GM18519 (cell line): ENCODE measurements around the gene AUTS2.
"Not testable (repeated sequence)": the region's sequence is repeated elsewhere in the genome, so short reads cannot be mapped to it uniquely, and the experiment has no call there.

Experiments used
- ATAC-seq: cut with Tn5 transposase; IDR thresholded peaks from one replicate; pipeline ENCODE4 v1.9.1; 2021; ENCODE audit warnings: mild to moderate bottlenecking, moderate library complexity; ENCODE audit not compliant: unreplicated experiment, low FRiP score

The AUTS2 gene

DNA sequence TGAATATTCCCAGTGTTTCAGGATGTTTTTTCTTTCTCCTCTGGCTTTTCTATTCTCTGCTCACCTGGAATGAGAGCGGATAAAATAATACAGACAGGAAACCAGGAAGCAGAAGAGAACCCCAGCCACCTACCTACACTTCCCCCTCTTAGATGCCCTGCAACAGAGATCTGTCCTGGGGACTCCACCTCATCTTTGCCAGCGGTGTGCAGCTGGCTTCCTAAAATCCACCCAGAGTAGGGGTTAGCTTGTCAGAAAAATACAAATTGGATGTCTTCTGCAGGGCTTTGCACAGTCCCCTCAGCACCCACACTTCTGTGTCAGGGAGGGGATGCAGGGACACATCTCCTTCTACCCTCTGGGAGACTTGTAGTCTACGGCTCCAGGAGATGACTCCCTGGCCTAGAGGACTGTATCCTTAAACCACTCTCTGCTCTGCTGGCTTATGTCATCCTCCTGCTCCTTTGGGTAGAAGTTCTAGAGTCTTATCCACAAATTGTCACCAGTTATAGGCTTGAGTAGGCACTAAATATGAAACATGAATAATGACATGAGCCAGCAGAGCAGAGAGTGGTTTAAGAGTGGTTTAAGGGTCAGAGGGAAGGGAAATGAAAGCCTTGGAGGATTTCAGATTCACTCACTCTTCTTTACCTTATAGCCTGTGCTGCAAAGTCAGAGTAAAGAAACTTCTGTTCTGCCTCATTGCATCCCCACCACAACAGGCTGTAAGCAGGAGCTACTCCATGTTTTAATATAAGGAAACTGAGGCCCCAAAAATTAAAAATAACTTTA lies 749.4 kb downstream of the AUTS2 start:
- ATAC-seq = peak; percentile 96

DNA sequence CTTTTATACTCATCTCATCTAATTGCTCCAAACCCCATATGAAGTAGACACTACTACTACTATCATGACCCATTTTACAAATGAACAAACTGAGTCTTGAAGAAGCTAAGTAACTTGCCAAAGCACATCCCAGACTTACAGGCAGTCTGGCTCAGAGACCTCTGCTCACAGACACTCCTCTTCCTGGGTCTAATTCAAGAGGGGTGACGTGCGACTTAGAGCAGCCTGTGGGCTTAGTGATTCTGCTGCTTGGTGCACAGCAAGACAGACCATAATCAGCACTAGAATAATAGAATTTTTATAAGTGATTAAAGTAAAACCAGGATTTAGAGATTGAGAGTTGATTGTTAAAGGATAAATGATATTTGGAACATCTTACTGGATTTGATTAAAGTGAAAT lies 750.8 kb downstream of the AUTS2 start:
- ATAC-seq = no peak

DNA sequence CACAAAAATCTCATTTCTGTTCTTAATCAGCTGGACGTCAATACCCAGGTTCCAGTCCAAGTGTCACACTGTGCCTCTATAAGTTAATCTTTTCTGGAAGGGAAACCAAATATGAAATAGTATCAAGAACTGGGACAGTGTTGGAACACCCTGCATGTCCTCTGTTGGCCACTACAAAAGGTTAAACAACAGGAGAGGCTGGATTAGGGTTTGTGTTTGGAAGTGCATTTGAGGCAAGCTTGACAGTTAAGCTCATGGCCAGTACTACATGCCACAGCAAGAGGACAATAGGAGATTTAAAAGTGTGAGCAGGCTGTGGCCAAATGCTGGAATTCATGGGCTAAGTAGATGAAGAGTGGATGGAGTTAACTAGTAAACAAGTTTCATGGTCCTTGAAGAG lies 751.5 kb downstream of the AUTS2 start:
- ATAC-seq = no peak

DNA sequence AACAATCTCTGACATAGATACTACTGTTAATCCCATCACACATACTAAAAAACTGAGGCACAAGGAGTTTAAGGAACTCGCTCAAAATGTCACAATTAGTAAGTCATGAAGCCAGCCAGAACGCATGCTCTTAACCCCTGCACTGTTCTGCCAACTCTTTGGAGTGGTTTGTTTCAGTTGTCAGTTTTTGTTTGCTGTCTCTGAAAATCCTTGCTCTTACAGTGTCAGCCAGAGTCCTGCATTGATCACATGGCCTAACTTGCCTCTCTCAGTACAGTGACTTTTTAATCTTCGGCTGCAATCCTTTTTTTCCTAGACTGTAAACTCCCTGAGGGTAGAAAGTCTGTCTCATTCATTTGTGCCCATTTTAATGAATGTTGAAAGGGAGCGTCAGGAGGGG lies 753.8 kb downstream of the AUTS2 start:
- no peak for ATAC-seq

DNA sequence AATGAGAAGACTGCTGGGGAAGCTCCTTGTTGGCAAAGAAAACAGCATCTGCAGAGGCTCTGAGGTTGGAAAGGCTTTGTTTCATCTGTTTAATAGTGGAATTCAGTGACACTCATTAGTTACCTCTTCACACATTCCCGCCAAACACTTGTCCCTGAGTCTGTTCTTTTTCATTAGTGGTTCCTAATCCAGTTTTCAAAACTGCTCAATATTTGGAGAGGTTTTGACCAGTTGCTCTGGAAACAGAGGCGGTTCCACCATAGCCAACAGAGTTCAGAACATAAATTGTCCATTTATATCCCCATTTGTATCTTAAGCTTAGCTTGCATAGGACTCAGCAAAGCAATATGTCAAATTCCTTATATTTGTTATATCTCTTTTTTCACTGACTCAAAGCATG lies 754.6 kb downstream of the AUTS2 start:
- ATAC-seq = no peak

DNA sequence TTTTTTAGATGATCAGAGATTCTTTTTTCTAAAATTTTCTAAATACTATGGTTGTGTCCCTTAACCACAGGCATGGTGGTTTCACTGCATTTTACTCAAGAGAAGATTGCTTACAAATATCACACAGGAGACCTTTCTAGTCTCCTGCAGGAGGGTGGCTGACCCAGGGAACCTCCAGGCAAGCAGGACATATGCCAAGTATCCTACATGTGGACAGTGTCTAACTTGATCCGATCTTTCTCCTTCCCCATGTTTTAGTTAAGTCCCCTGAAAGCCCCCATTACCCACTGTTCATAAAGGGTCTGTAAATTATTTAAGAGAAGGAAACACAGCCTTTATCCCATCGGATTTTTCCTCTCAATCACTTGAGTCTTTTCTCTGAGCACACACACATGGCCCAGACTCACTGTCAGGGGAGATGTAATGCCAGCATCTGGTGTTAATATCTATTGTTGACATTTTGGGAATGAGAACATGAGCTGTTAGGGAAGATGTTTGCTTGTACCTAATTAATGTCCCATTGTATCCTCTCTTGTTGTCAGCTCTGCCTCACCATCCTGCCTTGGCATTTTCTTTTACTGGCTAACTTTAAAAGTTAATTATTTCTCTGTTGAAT lies 755.2 kb downstream of the AUTS2 start:
- ATAC-seq = no peak

DNA sequence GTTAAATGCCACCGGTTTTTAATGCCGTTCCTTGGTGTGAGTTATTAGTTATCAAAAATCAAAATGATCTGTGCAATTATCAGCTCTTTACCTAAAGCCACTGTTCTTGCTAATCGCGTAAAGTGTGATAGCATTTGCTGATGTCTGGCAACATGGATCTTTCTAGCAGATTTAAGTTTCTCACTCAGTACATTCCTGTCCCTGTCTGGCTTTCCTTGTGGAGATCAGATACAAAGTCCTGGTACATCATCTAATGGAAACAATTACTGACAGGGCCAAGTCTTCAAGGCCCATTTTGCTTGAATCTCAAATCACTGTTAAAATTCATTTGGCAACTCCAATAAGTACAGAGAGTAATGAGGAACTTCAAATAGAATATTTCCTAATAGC lies 755.7 kb downstream of the AUTS2 start:
- ATAC-seq = no peak

DNA sequence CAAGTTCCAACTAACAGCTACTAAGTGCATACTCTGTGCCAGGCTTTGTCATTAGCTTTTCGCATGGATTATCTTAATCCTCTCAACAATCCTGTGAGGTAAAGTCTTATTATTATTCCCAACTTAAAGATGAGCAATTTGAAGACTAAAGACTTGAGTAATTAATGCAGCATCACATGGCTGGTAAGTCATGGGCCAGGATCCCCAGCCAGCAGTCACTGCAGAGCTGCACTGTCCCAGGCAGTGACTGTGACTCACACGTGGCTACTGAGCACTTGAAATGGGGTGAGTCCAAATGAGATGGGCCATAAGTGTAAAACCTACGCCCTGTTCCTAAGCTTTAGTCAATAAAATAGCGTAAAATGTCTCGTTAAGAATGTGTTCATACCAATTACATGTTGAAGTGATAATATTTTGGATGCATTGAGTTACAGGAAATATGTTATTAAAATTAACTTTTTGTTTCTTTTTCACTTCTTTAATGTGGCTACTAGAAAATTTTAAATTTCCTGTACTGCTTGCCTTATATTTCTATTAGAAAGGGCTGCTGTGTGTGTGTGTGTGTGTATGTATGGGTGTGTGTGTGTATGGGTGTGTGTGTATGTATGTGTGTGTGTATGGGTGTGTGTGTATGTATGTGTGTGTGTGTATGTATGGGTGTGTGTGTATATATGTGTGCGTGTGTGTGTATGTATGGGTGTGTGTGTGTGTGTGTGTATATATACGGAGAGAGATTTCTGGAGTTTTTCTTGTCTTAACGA lies 756.3 kb downstream of the AUTS2 start:
- ATAC-seq = no peak

DNA sequence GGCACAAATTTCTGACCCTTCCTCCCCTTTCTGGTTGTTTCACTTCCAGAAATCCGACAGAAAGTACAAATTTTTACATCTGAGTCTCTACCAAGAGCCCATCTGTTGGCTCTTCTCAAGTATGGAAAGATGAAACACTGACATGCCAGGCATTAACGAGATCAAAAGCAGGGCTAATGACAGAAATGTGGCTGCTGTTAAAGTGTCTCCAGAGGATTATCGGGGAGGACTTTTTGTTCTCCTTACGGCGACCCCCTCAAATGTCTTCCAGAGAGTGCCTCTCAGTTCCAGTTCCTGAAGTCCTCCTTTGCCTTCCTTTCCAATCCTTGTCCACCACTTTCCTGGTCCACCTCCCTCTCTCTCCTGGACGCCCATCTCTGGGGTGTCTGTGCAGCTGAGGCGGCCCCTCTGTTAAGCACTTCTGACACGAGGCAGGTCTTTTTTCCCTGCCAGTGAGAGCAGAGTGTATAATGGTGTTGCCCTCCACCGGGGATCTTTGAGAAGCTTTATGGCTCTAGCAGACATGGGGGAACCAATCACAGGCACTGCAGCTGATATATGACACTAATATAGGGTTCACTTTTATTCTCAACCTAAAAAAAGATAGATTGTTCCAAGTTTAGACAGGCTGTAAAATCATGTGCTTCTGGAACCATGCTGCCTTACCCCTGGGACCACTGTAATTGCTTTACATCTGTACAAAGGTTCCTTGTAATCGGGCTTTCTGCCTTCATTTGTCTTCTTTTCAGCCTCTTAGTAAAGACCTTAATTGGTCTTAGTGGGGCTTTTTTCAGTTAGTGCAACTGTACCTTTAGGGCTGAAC lies 757.1 kb downstream of the AUTS2 start:
- no peak for ATAC-seq

DNA sequence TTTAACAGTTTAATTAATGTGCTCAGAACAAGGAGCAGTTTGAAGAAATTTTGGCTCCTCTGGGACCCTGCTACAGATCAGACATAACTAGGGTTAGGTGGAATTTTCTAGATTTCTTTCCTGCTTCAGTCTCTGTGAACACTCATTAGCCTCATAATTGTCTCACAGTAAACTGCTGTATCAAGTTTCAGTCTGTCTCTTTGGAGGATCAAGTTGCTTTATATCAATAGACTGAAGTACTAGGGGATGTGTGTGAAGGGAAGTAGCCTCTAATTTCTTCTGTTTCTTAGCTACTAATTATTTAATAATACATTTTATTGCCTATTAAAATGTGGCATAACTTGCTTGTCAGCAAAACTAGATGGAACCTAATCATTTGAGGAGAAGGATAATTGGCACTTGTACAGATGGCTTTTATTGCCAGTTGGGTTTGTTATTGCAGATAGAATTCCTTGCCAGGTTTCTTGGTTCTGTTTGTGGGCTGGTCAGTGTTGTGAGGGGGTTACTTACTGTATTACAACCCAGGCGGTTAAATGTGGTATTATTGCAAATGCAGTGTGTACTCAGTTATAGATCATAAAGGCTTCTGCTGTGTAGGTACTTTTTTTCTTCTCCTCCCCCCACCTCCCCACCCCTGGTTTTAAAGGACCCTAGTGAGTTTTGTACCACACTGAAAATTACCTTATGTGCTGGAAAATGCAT lies 758.0 kb downstream of the AUTS2 start:
- ATAC-seq = no peak

DNA sequence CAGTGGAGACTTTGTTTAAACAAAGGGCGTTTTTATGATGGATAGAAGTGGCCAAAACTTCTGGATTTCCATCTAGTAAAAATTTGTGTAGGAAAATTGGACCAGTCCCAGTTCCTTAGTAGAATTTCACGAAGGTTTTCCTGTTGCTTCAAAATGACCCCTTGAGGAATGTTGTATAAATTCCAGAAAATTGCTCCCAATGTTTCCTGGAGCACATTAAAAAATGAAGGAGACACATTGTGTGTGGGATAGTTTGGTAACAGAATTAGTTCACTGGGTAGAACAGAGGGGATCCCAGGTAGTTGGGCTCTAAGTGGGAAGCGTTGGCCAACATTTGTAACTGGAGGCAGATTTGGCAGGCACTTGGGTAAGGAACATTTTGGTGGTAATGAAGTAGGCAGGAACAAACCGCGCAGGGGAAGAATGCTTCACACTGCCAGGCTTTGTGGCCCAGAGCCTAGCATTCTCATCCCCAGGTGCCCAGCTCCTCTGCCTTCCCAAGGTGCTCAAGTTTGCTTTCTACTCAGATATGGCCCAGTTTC lies 758.6 kb downstream of the AUTS2 start:
- no peak for ATAC-seq

DNA sequence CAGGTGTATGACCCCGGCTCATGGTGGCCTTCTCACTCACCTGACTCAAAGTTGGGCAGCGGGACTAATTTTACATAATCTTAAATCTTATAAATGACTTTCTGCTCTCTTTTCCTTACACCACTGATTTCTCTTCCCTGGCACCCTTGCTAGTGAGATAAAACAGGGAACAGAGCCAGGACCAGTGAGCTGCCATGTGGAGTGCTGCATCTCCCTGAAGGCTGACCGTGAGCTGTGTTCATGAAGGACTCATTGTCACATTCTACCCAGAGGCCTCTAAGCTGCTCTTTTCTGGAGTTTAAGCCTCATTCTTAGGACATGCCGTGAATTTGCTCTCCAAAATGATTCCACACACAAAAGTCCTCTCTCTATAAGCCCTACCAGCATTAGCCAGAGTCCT lies 762.3 kb downstream of the AUTS2 start:
- ATAC-seq = no peak

DNA sequence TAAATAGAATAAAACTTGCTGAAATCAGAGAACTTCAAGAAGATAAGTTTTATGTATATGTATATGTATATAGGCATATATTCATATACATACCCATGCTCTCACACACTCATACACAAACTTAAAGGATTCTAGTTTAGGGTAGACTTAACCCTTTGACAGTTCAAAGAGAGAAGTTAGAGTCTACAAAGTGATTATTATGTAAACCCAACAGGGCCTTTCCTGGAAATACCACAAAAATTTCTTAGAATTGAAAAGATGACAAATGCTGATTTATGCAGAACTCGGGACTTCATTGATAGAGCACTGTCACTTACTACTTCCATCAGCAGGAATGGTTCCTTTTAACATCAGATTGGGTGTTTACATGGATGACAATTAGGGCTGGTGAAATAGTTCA lies 763.5 kb downstream of the AUTS2 start:
- no peak for ATAC-seq

DNA sequence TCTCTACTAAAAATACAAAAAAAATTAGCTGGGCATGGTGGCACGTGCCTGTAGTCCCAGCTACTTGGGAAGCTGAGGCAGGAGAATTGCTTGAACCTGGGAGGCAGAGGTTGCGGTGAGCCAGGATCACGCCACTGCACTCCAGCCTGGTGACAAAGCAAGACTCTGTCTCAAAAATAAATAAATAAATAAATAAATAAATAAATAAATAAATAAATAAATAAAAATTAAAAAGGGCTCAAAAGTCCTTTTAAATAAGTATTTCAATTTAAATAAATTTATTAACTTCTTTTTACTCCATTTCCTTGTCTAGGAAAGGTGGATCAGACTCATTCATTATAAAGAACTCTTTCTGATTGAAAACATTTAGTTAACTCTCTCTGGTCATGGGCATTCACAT lies 766.1 kb downstream of the AUTS2 start:
- not testable (repeated sequence) for ATAC-seq

DNA sequence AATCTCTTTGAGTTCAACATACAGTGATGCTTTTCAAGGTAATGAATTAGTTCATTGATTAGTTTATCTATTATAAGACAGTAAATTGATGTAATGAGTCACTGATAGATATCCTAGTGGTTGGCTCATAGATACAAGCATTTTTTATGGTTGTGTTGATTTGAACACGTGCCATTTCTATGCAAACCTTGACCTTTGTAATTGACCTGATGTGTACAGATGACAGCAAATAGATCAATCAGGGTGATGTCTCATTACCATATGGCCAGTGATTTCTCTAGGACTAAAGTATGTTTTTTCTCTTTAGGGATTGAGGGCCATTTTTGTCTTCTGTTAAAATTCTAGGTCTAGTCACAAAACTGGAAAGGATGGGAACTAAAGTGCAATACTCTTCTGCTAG lies 773.4 kb downstream of the AUTS2 start:
- no peak for ATAC-seq

DNA sequence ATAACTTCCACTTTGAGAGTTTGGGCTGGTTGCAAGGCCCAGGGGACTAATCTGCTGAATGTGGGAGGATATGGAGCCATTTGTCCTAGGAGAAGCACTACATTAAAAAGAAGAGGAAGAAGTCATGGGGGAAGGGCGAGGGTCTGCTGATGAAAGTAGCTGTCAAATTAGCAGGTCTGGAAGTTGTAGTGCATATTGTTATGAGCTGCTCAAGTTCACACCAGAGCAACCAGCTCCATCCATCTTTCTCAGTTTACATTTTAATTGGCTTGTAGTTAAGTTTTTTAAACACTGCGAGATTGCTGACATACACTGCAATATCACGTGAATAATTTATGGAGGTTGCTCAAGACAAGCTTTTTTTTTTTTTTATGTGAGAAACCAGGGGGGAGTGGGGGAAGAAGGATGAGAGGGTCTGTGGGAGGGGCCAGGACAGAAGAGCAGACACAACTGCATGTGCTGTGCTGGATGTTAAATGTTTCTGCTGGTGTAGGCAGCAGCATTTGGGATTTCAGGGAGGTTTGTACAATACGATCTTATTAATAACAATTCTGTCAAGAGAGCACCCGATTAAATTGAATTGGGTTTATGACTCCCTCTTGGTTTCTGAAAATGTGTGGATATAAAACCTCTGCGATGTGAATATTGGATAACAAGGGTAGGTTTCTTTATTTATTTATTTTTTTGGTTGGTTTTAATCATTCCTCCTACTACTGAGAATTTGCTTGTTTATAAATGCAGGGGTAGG lies 774.7 kb downstream of the AUTS2 start:
- ATAC-seq = no peak

DNA sequence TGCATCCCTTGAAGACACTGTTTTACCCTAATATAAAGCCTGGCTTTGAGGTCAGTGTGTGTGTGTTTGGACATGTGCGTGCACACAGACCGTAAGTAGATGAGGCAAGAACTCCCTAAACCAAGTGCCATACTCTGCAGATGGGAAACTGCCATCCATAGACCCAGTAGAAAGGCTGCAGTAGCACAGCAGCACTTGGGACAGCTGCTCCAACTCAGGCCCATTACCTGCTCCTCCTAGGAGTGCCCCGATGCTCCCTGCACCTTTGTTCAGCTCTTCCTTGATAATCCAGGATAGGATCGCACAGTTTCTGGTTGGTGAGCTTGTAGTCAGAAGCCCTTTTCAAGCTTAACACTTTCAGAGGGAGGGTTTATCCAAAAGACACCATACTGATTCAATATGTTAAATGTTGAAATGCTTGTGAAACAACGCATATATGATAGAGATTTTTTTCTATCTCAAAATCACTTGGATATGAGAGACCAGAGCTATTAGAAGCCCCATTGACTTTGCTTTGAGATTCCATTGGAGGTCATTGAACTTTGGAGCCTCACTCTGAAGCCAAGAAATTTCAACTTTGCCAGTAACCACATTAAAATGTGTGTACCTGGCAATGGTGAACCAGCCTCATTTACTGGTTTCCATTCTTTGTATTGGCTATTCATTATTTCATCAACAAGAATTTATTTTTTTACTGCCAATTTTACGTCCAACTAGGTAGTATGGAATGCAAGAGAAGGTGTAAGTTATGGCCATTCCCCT lies 776.7 kb downstream of the AUTS2 start:
- no peak for ATAC-seq

DNA sequence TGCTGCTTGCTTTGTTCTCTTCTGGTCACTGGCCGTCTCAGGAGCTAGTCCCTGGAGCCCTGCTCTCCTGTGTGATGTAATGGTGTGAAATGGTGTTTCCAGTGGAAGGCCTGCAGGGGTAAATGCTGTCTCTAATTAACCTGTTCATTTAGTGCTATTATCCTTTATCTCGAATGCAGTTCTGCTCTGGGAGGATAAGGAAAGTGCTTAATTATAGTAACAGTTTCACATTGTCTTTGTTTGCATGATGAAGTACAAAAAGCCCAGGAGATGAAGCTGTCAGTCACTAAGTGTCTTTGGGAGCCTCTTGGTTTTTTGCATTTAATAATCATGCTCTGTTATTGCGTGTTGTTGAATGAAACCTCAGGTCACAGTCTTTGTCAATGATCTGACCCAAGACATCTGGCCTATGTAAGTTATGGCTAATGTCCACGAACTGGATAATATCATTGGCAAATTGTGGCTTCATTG lies 778.3 kb downstream of the AUTS2 start:
- ATAC-seq = no peak
